Fibroblast of skin of right biceps (primary cell): ENCODE data around the gene MIEF1.

ENCODE experiments used
- DNase-seq: peaks from one replicate; pipeline ENCODE4 v3.0.0-alpha.2; 2013

MIEF1 gene

GRCh38 chr22:39502109-39502788, at the start of gene MIEF1:
Gene MIEF1 (plus strand): TSS chr22:39502290. CDS start chr22:39511295, 9,005 bp downstream.
- peak; percentile 94 for DNase-seq

GRCh38 chr22:39452740-39453040, 49.4 kb upstream of the MIEF1 start:
- no peak for DNase-seq

- DNase-seq = no peak
Measured at GRCh38 chr22:39453765-39454378, 48.2 kb upstream of the MIEF1 start.

- DNase-seq = no peak
Measured at GRCh38 chr22:39454385-39454871, 47.7 kb upstream of the MIEF1 start.

GRCh38 chr22:39456522-39457197, 45.4 kb upstream of the MIEF1 start, which contains the start of gene MGAT3:
Gene MGAT3 (plus strand): TSS chr22:39457012. CDS start chr22:39487348, 30,336 bp downstream.
- DNase-seq = no peak

GRCh38 chr22:39457198-39457555, 44.9 kb upstream of the MIEF1 start:
- no peak for DNase-seq

- DNase-seq = no peak
Measured at GRCh38 chr22:39457556-39458443, 44.3 kb upstream of the MIEF1 start.

- no peak for DNase-seq
Measured at GRCh38 chr22:39458444-39459083, 43.5 kb upstream of the MIEF1 start.

GRCh38 chr22:39459681-39460080, 42.4 kb upstream of the MIEF1 start:
- DNase-seq = no peak

GRCh38 chr22:39462443-39463221, 39.5 kb upstream of the MIEF1 start:
- no peak for DNase-seq

- DNase-seq = no peak
Measured at GRCh38 chr22:39463277-39463676, 38.8 kb upstream of the MIEF1 start.

- no peak for DNase-seq
Measured at GRCh38 chr22:39463931-39464390, 38.1 kb upstream of the MIEF1 start.

- DNase-seq = no peak
Measured at GRCh38 chr22:39466228-39467006, 35.7 kb upstream of the MIEF1 start.

GRCh38 chr22:39467390-39467895, 34.6 kb upstream of the MIEF1 start:
- DNase-seq = no peak

- no peak for DNase-seq
Measured at GRCh38 chr22:39468487-39469325, 33.4 kb upstream of the MIEF1 start.

- DNase-seq = no peak
Measured at GRCh38 chr22:39469326-39469680, 32.8 kb upstream of the MIEF1 start.

- no peak for DNase-seq
Measured at GRCh38 chr22:39469681-39470450, 32.2 kb upstream of the MIEF1 start.

- no peak for DNase-seq
Measured at GRCh38 chr22:39470451-39471291, 31.4 kb upstream of the MIEF1 start.
